Thoracic aorta (tissue), 2 donors: ENCODE results near the gene ODF2. TPM values are rescaled to one million over a fixed set of nuclear protein-coding genes. Genes with fewer than 3 reads are reported as not detected.
"Not testable (repeated sequence)": the region's sequence is repeated elsewhere in the genome, so short reads cannot be mapped to it uniquely, and the experiment has no call there.

Experiments used
- ATAC-seq: fragments of 150-250 bp; one replicate; pipeline ENCODE4 v1.8.0; 2017; ENCODE audit warnings: low read depth; ENCODE audit not compliant: insufficient number of reproducible peaks, low FRiP score
- DNase-seq: peaks from one replicate; pipeline ENCODE4 v3.0.0-alpha.2; 2020; ENCODE audit warnings: low spot score
- H3K27ac ChIP-seq, 2 donors: fragments of 200-600 bp; sonication (generic); 1 replicate in 1 of 2; 2 replicates in 1 of 2; pipeline ENCODE4 v1.5.1; 2016; ENCODE audit warnings: mild to moderate bottlenecking in 2 of 2, moderate library complexity in 2 of 2
- H3K27me3 ChIP-seq: fragments of 200-600 bp; sonication (generic); replicated peaks from 2 replicates; pipeline ENCODE4 v1.6.0; 2016; ENCODE audit warnings: mild to moderate bottlenecking; ENCODE audit not compliant: insufficient read depth
- H3K36me3 ChIP-seq: fragments of 200-600 bp; sonication (generic); one replicate; pipeline ENCODE4 v1.5.1; 2016
- H3K4me1 ChIP-seq, 2 donors: fragments of 200-600 bp; sonication (generic); 1 replicate in 1 of 2; 2 replicates in 1 of 2; pipeline versions ENCODE4 v1.5.1 to v1.6.0; 2016; ENCODE audit warnings: low read depth in 2 of 2, mild to moderate bottlenecking in 1 of 2; ENCODE audit not compliant: control insufficient read depth in 1 of 2
- H3K4me3 ChIP-seq: fragments of 200-600 bp; sonication (generic); 2 replicates; pipeline ENCODE4 v1.5.1; 2016; ENCODE audit warnings: mild to moderate bottlenecking
- H3K9me3 ChIP-seq: fragments of 200-600 bp; sonication (generic); 2 replicates; pipeline ENCODE4 v1.5.1; 2016
- total RNA-seq, 2 donors: library from RNA; depleted of rRNA; stranded (reverse); fragments of >200 nt; gene quantifications; one replicate each; pipeline versions ENCODE4 v1.1.0 to v1.2.3, GENCODE V29; 2016
- TF ChIP-seq, protein P1 (sequence below): fragments of 200-600 bp; sonication (generic); IDR thresholded peaks from one replicate; pipeline ENCODE4 v1.5.1; 2019; ENCODE audit warnings: antibody characterized with exemption

Gene ODF2
- total RNA-seq, 2 donors from 2014 or later = 22.5 to 36.5 TPM

DNA sequence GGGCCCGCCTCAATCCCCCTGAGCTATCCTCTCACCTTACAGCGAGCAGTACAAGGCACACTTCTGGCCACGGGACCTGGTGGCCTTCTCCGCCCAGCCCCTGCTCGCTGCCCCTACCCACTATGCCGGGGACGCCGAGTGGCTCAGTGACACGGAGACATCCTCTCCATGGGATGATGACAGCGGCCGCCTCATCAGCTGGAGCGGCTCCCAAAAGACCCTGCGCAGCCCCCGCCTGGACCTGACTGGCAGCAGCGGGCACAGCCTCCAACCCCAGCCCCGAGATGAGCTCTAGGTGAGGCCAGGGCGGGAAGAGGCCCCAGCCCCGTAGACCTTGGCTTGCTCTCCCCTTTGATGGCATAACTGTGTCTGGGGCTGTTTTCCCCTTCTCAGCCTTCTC lies 20.2 kb upstream of the ODF2 start:
- ATAC-seq = no peak
- TF ChIP-seq, protein P1, sequence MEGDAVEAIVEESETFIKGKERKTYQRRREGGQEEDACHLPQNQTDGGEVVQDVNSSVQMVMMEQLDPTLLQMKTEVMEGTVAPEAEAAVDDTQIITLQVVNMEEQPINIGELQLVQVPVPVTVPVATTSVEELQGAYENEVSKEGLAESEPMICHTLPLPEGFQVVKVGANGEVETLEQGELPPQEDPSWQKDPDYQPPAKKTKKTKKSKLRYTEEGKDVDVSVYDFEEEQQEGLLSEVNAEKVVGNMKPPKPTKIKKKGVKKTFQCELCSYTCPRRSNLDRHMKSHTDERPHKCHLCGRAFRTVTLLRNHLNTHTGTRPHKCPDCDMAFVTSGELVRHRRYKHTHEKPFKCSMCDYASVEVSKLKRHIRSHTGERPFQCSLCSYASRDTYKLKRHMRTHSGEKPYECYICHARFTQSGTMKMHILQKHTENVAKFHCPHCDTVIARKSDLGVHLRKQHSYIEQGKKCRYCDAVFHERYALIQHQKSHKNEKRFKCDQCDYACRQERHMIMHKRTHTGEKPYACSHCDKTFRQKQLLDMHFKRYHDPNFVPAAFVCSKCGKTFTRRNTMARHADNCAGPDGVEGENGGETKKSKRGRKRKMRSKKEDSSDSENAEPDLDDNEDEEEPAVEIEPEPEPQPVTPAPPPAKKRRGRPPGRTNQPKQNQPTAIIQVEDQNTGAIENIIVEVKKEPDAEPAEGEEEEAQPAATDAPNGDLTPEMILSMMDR = no peak

DNA sequence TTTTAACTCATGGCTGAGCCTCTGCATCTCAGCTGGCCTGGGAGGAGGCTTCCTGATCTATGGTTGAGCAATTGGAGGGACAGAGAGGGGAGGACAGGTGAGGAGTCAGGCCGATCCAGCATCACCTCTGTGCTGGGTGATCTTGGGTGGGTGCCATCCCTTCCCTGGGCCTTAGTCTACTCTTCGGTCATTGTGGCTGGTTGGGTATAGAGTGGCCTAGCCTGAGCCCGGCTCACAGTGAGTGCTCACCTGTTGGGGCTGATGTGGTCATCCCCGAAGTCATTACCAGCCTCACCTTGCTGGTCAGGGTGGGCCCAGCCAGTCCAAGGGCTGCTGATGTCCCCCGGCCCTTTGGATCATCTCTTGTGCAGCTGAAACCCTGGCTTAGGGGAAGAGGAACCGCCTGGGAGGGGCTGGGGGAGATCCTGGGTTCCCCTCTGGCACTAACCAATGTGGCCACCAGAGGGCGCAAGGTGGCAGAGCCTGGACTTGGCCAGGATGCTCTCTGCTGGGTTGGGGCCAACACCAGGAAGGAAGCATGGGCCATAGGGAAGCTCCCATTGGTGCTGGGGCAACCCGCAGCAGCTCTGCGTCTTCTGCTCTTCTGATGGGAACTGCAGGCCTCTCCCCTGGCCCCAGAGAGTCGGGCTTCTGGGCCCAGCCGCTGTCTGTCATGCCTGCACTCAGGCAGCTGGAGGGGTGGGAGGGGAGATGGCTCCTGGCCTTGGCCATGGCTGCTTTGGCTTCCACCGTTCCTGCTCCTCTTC lies 17.3 kb upstream of the ODF2 start:
- H3K27me3 ChIP-seq = no peaks in the 10 kb centered on the region
- H3K27ac ChIP-seq = no peak overlapping the region
- TF ChIP-seq, protein P1 = peak; percentile 97
- no peaks in the 10 kb centered on the region for H3K36me3 ChIP-seq
- H3K4me3 ChIP-seq = no peak overlapping the region
- no peaks in the 10 kb centered on the region for H3K9me3 ChIP-seq
- ATAC-seq = peak; percentile 59
- peaks cover 0 to 8% of the 10 kb centered on the region in 2 donors for H3K4me1 ChIP-seq
- peak; percentile 30 for DNase-seq

More for the DNA sequence above, 20.2 kb upstream of the ODF2 start:
- Histone ChIP-seq H3K27ac (no peak overlapping the region), H3K36me3 (peaks cover 9% of the 10 kb centered on the region), H3K4me3 (no peak overlapping the region), H3K4me1 (peaks cover 0 to 8% of the 10 kb centered on the region in 2 donors), H3K9me3 (no peaks in the 10 kb centered on the region), H3K27me3 (no peaks in the 10 kb centered on the region)
- no peak for DNase-seq

DNA sequence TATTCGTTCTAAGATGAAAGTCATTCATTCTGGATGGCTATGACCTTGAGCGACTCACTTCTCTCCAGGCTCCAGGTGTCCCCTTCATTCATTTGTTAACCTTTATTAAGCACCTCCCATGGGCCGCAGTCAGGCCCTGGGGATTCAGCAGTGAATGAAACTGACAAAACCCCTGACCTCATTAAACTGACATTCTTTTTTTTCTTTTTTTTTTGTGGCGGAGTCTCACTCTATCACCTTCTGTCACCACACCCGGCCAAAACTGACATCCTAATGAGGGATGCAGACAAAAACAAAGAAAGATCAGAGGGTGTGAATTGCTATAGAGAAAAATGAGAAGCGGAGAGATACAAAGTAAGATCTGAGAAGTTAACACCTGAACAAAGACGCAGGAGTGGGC lies 16.5 kb upstream of the ODF2 start:
- TF ChIP-seq, protein P1 = no peak
- no peaks in the 10 kb centered on the region for H3K27me3 ChIP-seq

DNA sequence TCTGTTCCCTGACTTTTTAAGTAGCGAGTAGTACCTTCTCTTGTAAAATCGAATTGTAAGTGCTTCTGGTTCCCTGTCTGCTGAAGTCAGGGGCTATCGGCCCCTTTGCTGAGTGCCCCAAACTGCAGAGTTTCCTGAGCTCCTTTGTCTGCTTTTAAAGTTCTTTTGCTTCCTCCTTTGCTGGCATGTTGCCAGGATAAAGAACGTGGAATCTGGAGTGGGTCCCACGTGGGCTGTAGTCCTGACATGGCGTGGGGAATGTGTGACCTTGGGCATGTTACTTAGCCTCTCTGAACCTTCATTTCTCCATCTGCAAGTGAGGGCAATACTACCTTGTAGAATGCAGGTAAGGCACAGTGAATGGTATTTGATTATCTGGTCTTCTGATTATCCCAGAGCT lies 13.7 kb upstream of the ODF2 start:
- H3K27ac ChIP-seq = no peak overlapping the region
- no peak for ATAC-seq
- no peak overlapping the region for H3K4me3 ChIP-seq
- no peaks in the 10 kb centered on the region for H3K9me3 ChIP-seq
- TF ChIP-seq, protein P1 = no peak
- H3K4me1 ChIP-seq = peaks cover 0 to 8% of the 10 kb centered on the region in 2 donors
- DNase-seq = no peak
- H3K36me3 ChIP-seq = no peaks in the 10 kb centered on the region
- H3K27me3 ChIP-seq = no peaks in the 10 kb centered on the region

More for the DNA sequence above, 16.5 kb upstream of the ODF2 start:
- Histone ChIP-seq H3K9me3 (no peaks in the 10 kb centered on the region), H3K4me1 (peaks cover 0 to 8% of the 10 kb centered on the region in 2 donors), H3K4me3 (no peak overlapping the region), H3K27ac (no peak overlapping the region), H3K36me3 (no peaks in the 10 kb centered on the region)
- DNase-seq (no peak), ATAC-seq (no peak)

DNA sequence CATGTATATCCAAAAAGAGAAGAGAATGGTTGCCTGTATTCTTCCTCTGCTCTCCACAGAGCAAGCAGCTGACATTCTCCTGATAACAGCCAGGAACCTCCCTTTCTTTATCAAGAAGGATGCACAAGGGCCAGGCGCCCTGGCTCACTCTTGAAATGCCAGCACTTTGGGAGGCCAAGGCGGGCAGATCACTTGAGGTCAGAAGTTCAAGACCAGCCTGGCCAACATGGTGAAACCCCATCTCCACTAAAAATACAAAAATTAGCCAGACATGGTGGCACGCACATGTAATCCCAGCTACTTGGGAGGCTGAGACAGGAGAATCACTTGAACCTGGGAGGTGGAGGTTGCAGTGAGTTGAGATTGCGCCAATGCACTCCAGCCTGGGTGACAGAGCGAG lies 9.3 kb upstream of the ODF2 start:
- ATAC-seq, H3K27me3 ChIP-seq, DNase-seq, H3K36me3 ChIP-seq, H3K27ac ChIP-seq, H3K9me3 ChIP-seq, H3K4me1 ChIP-seq, H3K4me3 ChIP-seq: not testable (repeated sequence)
